ENCODE measurements around the gene OPCML.

DNA sequence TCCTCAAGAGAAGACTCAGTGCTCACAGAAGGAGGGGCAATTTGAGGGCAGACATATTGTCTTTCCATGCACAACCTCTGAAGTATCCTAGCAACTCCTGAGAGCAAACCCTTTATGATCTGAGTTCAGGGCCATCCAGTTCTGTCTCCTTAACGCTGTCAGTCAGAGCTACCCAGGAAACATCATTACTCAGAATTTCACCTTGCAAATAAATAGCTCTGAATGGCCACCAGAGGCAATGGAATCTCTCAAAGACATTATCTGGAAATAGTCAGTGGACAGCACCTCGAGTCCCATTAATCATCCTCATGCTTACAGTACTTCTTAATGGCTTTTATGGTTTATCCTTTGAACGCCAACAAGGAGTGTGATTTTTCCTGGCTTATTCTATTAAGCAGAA is 656.1 kb downstream of the OPCML start:
- no peak for TF ChIP-seq CTCF (conservative IDR thresholded peaks at IDR 0.05 in 1 of 2, IDR thresholded peaks at IDR 0.05 in 1 of 2; ENCODE audit: extremely low read depth in 1 of 2, insufficient read depth in 1 of 2, low read depth in 1 of 2, low read length in 2 of 2)
- no peak for TF ChIP-seq EZH2 (IDR thresholded peaks at IDR 0.05; ENCODE audit: borderline replicate concordance, low read length)

All from mammary epithelial cell (primary cell).